Right atrium auricular region (tissue), 2 donors: Measurements from ENCODE around the gene GPR183. TPM values are rescaled to one million over a fixed set of nuclear protein-coding genes. Genes with fewer than 3 reads are reported as not detected.
A peak's percentile ranks its signal among the peaks of the same experiment; 100 is the strongest.

Experiments
- DNase-seq: peaks from one replicate; pipeline ENCODE4 v3.0.0-alpha.2; 2019; ENCODE audit warnings: low spot score
- H3K27ac ChIP-seq, 2 donors: fragments of 200-600 bp; sonication (generic); 1 replicate in 1 of 2; 2 replicates in 1 of 2; pipeline ENCODE4 v1.5.1; 2016 to 2019
- H3K27me3 ChIP-seq, 2 donors: fragments of 200-600 bp; sonication (generic); one replicate each; pipeline versions ENCODE4 v1.5.1 to v1.6.0; 2017 to 2019
- H3K36me3 ChIP-seq: fragments of 200-600 bp; sonication (generic); one replicate; pipeline ENCODE4 v1.5.1; 2016
- H3K4me1 ChIP-seq, 2 donors: fragments of 200-600 bp; sonication (generic); one replicate each; pipeline versions ENCODE4 v1.5.1 to v1.6.0; 2017 to 2019
- H3K4me3 ChIP-seq, 2 donors: fragments of 200-600 bp; sonication (generic); 1 replicate in 1 of 2; 2 replicates in 1 of 2; pipeline ENCODE4 v1.5.1; 2017 to 2019; ENCODE audit warnings: mild to moderate bottlenecking in 1 of 2, moderate library complexity in 1 of 2
- H3K9me3 ChIP-seq, 2 donors: fragments of 200-600 bp; sonication (generic); one replicate each; pipeline ENCODE4 v1.5.1; 2019
- CTCF ChIP-seq, 2 donors: fragments of 200-600 bp; sonication (generic); IDR thresholded peaks; one replicate each; pipeline ENCODE4 v1.5.1; 2019; ENCODE audit warnings: antibody characterized with exemption in 2 of 2
- total RNA-seq, 2 donors: library from RNA; depleted of rRNA; stranded (reverse); fragments of >200 nt; gene quantifications; one replicate each; pipeline ENCODE4 v1.1.0, GENCODE V29; 2016

The GPR183 gene
- total RNA-seq, 2 donors from 2014 or later, result 7.6 to 13.3 TPM

- TF ChIP-seq CTCF (IDR thresholded peaks at IDR 0.05), result no peak
- H3K9me3 ChIP-seq, result no peaks in the 10 kb centered on the region
- H3K36me3 ChIP-seq, result no peaks in the 10 kb centered on the region
- no peaks in the 10 kb centered on the region for H3K27me3 ChIP-seq
- no peak overlapping the region for H3K27ac ChIP-seq
- DNase-seq, result no peak
- H3K4me1 ChIP-seq, result peaks cover 0 to 31% of the 10 kb centered on the region in 2 donors
- no peak overlapping the region for H3K4me3 ChIP-seq
Measured at GRCh38 chr13:99289674-99290337, 17.4 kb downstream of the GPR183 start.

DNA sequence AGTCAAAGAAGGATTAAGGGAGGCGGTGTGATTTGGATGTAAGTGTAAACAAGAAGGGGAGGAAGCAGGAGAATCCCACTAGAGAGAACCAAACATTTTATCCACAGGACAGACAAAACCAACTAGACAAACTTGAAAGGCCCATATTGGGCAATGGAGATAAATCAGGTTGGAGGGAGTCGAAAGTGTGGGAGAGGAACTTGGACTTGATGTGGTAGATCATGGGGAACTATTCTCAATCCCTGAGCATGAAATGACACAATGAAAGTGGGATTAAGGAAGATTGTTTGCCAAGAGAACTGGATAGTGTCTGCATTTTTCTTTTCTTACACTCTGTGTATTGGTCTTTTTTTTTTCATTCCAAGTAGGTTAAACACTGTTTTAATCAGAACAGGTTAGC lies 17.9 kb downstream of the GPR183 start:
- DNase-seq, result no peak
- Histone ChIP-seq H3K4me1 (peaks cover 0 to 34% of the 10 kb centered on the region in 2 donors), H3K4me3 (no peak overlapping the region), H3K36me3 (no peaks in the 10 kb centered on the region), H3K9me3 (no peaks in the 10 kb centered on the region), H3K27ac (no peak overlapping the region), H3K27me3 (no peaks in the 10 kb centered on the region)
- TF ChIP-seq CTCF (IDR thresholded peaks at IDR 0.05), result no peak

DNA sequence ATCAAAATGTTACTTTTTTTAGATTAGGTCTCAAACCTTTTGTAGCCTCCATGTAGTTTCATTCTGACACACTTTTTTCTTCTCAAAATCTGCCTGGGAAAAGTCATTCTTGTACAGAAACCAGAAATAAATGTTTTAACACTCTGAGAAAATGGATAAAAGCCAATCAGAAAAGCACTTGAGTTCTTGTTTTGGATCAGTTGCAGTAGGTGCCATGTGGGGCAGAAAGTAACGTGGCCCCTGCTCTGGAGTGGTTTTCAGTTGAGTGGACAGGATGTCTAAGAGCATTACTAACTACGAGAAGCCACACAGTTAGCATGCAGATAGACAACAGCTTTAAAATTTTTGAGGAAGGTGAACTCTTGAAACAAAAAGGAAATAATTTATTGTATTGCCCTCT lies 19.1 kb downstream of the GPR183 start:
- Histone ChIP-seq H3K27me3 (no peaks in the 10 kb centered on the region), H3K27ac (peak overlapping the region; percentile 13 to 26), H3K36me3 (no peaks in the 10 kb centered on the region), H3K9me3 (no peaks in the 10 kb centered on the region), H3K4me1 (peaks cover 0 to 41% of the 10 kb centered on the region in 2 donors), H3K4me3 (no peak overlapping the region)
- no peak for DNase-seq
- TF ChIP-seq CTCF (IDR thresholded peaks at IDR 0.05), result no peak

DNA sequence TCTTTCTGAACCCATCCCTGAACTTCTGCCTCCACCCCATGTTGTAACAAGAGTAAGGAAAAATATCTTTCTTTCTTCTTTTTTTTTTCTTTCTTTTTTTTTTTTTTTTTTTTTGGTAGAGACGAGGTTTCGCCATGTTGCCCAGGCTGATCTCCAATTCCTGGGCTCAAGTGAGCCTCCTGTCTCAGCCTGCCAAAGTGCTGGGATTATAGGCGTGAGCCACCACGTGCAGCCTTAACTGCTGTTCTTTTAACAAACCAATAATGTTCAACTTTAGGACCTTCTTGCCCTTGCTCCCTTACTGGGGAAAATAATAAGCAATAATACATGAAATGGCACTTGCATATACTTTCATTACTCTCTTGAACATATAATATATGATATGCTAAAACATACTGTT lies 19.6 kb downstream of the GPR183 start:
- peaks cover 0 to 47% of the 10 kb centered on the region in 2 donors for H3K4me1 ChIP-seq
- TF ChIP-seq CTCF (IDR thresholded peaks at IDR 0.05), result no peak
- H3K27ac ChIP-seq, result peak overlapping the region; percentile 13 to 26
- no peak overlapping the region for H3K4me3 ChIP-seq
- H3K27me3 ChIP-seq, result no peaks in the 10 kb centered on the region
- H3K9me3 ChIP-seq, result no peaks in the 10 kb centered on the region
- no peak for DNase-seq
- no peaks in the 10 kb centered on the region for H3K36me3 ChIP-seq

DNA sequence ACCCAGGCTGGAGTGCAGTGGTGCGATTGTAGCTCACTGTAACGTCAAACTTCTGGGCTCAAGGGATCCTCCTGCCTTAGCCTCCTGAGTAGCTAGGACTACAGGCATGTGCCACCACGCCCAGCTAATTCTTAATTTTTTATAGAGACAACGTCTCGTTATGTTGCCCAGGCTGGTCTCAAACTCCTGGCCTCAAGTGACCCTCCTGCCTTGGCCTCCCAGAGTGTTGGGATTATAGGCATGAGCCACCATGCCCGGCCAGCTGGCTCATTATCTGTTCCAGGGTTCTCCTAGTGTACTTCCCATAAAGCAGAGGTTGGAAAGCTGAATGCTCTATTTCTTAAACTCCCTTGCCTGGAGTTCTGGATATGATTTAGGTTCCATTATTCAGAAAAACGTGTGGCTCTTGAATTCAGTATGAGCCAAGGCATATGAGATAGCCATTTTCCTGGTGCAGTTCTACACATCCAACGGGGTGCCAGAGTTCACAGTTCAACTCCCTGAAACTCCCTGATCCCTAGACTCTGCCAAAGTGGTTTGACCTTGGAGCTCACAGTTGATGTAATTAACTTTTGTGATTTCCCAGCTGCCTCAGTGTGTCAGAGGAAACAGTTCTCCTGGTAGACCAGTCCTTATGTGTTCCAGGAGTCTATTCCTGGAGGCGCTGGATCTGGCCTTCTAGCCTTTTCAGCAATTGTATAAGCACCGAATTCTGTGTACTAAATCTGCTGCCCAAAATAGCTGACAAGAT lies 21.6 kb downstream of the GPR183 start:
- Histone ChIP-seq H3K27ac (peak overlapping the region; percentile 39 to 58), H3K4me3 (no peak overlapping the region)

More for the DNA sequence above, 21.6 kb downstream of the GPR183 start:
- H3K27me3 ChIP-seq, result no peaks in the 10 kb centered on the region
- TF ChIP-seq CTCF (IDR thresholded peaks at IDR 0.05), result no peak
- DNase-seq, result no peak
- H3K4me1 ChIP-seq, result peaks cover 0 to 59% of the 10 kb centered on the region in 2 donors
- no peaks in the 10 kb centered on the region for H3K9me3 ChIP-seq
- H3K36me3 ChIP-seq, result no peaks in the 10 kb centered on the region
